ENCODE results near the gene TSPAN18. TPM values are rescaled to one million over a fixed set of nuclear protein-coding genes. Genes with fewer than 3 reads are reported as not detected.

TSPAN18 gene
- total and polyA plus RNA-seq, 2 of the 8 experiments (the other 6 are each of a cell fraction or from before 2014, with no cell fraction given) = 5.2 to 10.2 TPM

- no peak for TF ChIP-seq POLR2AphosphoS5 (IDR thresholded peaks at IDR 0.05; ENCODE audit: low read depth, low read length)
- TF ChIP-seq SUZ12 (IDR thresholded peaks at IDR 0.05; ENCODE audit: low read length) = no peak
- TF ChIP-seq BRCA1 (IDR thresholded peaks at IDR 0.05; ENCODE audit: low read depth, low read length) = no peak
- no peak for TF ChIP-seq NANOG (IDR thresholded peaks at IDR 0.05; ENCODE audit: insufficient read depth, low read depth, low read length, poor library complexity, severe bottlenecking)
- TF ChIP-seq BACH1 (IDR thresholded peaks at IDR 0.05; ENCODE audit: low read length) = no peak
- no peak for TF ChIP-seq FOSL1 (IDR thresholded peaks at IDR 0.05; ENCODE audit: insufficient read depth, low read depth, low read length)
- TF ChIP-seq ATF2 (IDR thresholded peaks at IDR 0.05; ENCODE audit: low read length) = no peak
- H3K23ac ChIP-seq (ENCODE audit: insufficient read length) = no peak overlapping the region
- ChIA-PET POLR2A (ENCODE audit: partially characterized antibody) (no interaction called here), CTCF (ENCODE audit: partially characterized antibody) (interaction anchor here (1.1 to 1.9 kb wide), 4 partner anchors 10 to 96 kb away, joined by 3 to 4 read pairs (median 3); no protein-coding TSS in a partner anchor)
- H3K23me2 ChIP-seq (ENCODE audit: low read depth, low read length) = peaks cover 2% of the 10 kb centered on the region; the same call in 1 of the 2 replicates
- H3K4me3 ChIP-seq (ENCODE audit: extremely low read depth in 1 of 4, insufficient read depth in 2 of 4, low read depth in 3 of 4, low read length in 4 of 4) = no peak overlapping the region
- H2BK12ac ChIP-seq (ENCODE audit: low read depth, low read length) = no peak overlapping the region
- no peak overlapping the region for H2BK120ac ChIP-seq (replicated peaks; ENCODE audit: low read depth, low read length)
- FAIRE-seq (no peak), DNase-seq (ENCODE audit: low read depth in 1 of 2, low spot score in 2 of 2) (no peak)
- no peak overlapping the region for H4K5ac ChIP-seq (ENCODE audit: insufficient read length, low read depth, low read length)
- no peak overlapping the region for H3K9ac ChIP-seq (replicated peaks in 1 of 4; ENCODE audit: extremely low read depth in 1 of 4, low read depth in 3 of 4, low read length in 3 of 4)
- 45% methylated on average over 2 of the region's 2 CpGs; no CpG with 5 or more reads in 1 of the 2 experiments for WGBS, 2 experiments (ENCODE audit: extremely low coverage in 1 of 2, insufficient coverage in 1 of 2, insufficient read length in 1 of 2, insufficient replicate concordance in 2 of 2, low coverage in 1 of 2, low lambda C conversion rate in 2 of 2, missing lambda C conversion rate in 1 of 2)
- no peaks in the 10 kb centered on the region for H3K36me3 ChIP-seq (ENCODE audit: control insufficient read depth in 2 of 4, insufficient read depth in 4 of 4, low read length in 3 of 4)
- H2AK5ac ChIP-seq (ENCODE audit: low read depth, low read length) = no peak overlapping the region
- no peak overlapping the region for H3K27ac ChIP-seq (ENCODE audit: low read depth, low read length)
- no peak overlapping the region for H2BK5ac ChIP-seq (ENCODE audit: low read depth, low read length)
- H4K20me1 ChIP-seq (replicated peaks in 1 of 2; ENCODE audit: control insufficient read depth in 1 of 2, insufficient read depth in 2 of 2, low read length in 2 of 2) = no peaks in the 10 kb centered on the region
- H3K79me1 ChIP-seq (ENCODE audit: low read depth, low read length) = no peaks in the 10 kb centered on the region
- no peak overlapping the region for H3K18ac ChIP-seq (ENCODE audit: extremely low read depth, low read length)
- H2AFZ ChIP-seq (ENCODE audit: low read length) = no peak overlapping the region
- no peak overlapping the region for H2BK20ac ChIP-seq (ENCODE audit: low read length)
- no peaks in the 10 kb centered on the region for H3K27me3 ChIP-seq (replicated peaks in 1 of 4; ENCODE audit: control insufficient read depth in 3 of 4, extremely low read depth in 1 of 4, insufficient read depth in 3 of 4, low read length in 3 of 4)
- H4K8ac ChIP-seq (ENCODE audit: extremely low read depth, insufficient read depth, low read length) = no peak overlapping the region
- peaks cover 4 to 24% (median 8%) of the 10 kb centered on the region in 4 experiments for H3K4me1 ChIP-seq (replicated peaks in 1 of 4; ENCODE audit: control insufficient read depth in 3 of 4, insufficient read depth in 4 of 4, low read length in 3 of 4)
- no peaks in the 10 kb centered on the region for H3K79me2 ChIP-seq (ENCODE audit: control insufficient read depth in 1 of 2, insufficient read depth in 2 of 2, low read length in 2 of 2)
- no peak overlapping the region for H2BK15ac ChIP-seq (ENCODE audit: low read length)
- H3K4ac ChIP-seq (replicated peaks; ENCODE audit: insufficient read length, low read depth, low read length) = no peak overlapping the region
- H3K56ac ChIP-seq (replicated peaks; ENCODE audit: insufficient read length, low read depth, low read length) = no peak overlapping the region
- no peak overlapping the region for H3K4me2 ChIP-seq (ENCODE audit: insufficient read depth in 1 of 2, low read depth in 2 of 2, low read length in 2 of 2)
- no peak overlapping the region for H3K14ac ChIP-seq (ENCODE audit: insufficient read length)
- no peak overlapping the region for H4K91ac ChIP-seq (replicated peaks; ENCODE audit: insufficient read length, low read length)
- peaks cover 0 to 3% of the 10 kb centered on the region in 2 experiments; a peak in 2 of 4 replicates for H3K9me3 ChIP-seq (ENCODE audit: insufficient read depth in 2 of 2, low read depth in 1 of 2, low read length in 1 of 2)
Measured at GRCh38 chr11:44852159-44852747, 125.5 kb downstream of the TSPAN18 start.
